K562 (cell line): ENCODE results near the gene COLEC12. TPM values are rescaled to one million over a fixed set of nuclear protein-coding genes. Genes with fewer than 3 reads are reported as not detected.

Source experiments
- ATAC-seq: fragments of 200-7000 bp; cut with Tn5 transposase; 3 replicates; pipeline ENCODE4 v1.9.1; 2020; ENCODE audit warnings: moderate library complexity
- BruUV-seq: library from RNA; stranded (reverse); fragments of 400-500 nt; replicated peaks from 2 replicates; lab custom pipeline; 2021; lab: Mats Ljungman, UMichigan
- CTCF ChIA-PET: fragments of 300-600 bp; formaldehyde crosslinking; extraction: SDS; loops from one replicate; lab custom pipeline; 2021; ENCODE audit warnings: low intra/inter-chr PET ratio; lab: Yijun Ruan, JAX
- POLR2A ChIA-PET: fragments of 300-600, 350-650 bp; sonication (Branson Sonifier 250); formaldehyde crosslinking; extraction: SDS; loops from one replicate; lab custom pipeline; 2021; ENCODE audit warnings: antibody characterized with exemption, inconsistent platforms; lab: Yijun Ruan, JAX
- DNase-seq, 4 experiments: peaks; one replicate each; pipeline versions ENCODE4 v3.0.0 to v3.0.0-alpha.2; 2011 to 2018; ENCODE audit warnings: low spot score in 3 of 4, mixed read lengths in 3 of 4; ENCODE audit errors: extremely low read depth in 1 of 4
- FAIRE-seq: peaks from 2 replicates; lab custom pipeline; 2011; peaks lifted over from hg19 to GRCh38; lab: Jason Lieb, UNC
- H2AFZ ChIP-seq: 2 replicates; pipeline ENCODE4 v1.6.0; 2011; ENCODE audit warnings: low read depth, low read length, control low read depth, inconsistent platforms
- H3K27ac ChIP-seq: fragments of 200-600 bp; 3 replicates; pipeline ENCODE4 v1.8.0; 2011; ENCODE audit warnings: low read depth, mild to moderate bottlenecking, control low read depth, inconsistent platforms, low read length, moderate library complexity, mixed read lengths; ENCODE audit errors: extremely low read depth
- H3K27me3 ChIP-seq, 2 experiments: fragments of 300-600 bp in 1 of 2; 2 replicates in 1 of 2; 3 replicates in 1 of 2; pipeline versions ENCODE4 v1.6.0 to v1.8.0; 2011; ENCODE audit warnings: inconsistent platforms in 2 of 2, low read length in 2 of 2, mild to moderate bottlenecking in 1 of 2, mixed read lengths in 1 of 2, moderate library complexity in 1 of 2; ENCODE audit not compliant: control insufficient read depth in 2 of 2, insufficient read depth in 2 of 2
- H3K36me3 ChIP-seq: fragments of 300-600 bp; 3 replicates; pipeline ENCODE4 v1.8.0; 2011; ENCODE audit warnings: mild to moderate bottlenecking, low read length, inconsistent platforms; ENCODE audit not compliant: control insufficient read depth, insufficient read depth
- H3K4me1 ChIP-seq, 2 experiments: fragments of 200-600 bp in 1 of 2; replicated peaks in 1 of 2; 2 replicates in 1 of 2; 3 replicates in 1 of 2; pipeline versions ENCODE4 v1.5.1 to v1.8.0; 2011; ENCODE audit warnings: inconsistent platforms in 2 of 2, low read length in 2 of 2, mild to moderate bottlenecking in 1 of 2, mixed read lengths in 1 of 2, moderate library complexity in 1 of 2; ENCODE audit not compliant: control insufficient read depth in 2 of 2, insufficient read depth in 2 of 2
- H3K4me2 ChIP-seq: 2 replicates; pipeline ENCODE4 v1.6.1; 2011; ENCODE audit warnings: low read length, control low read depth, inconsistent platforms, mixed read lengths; ENCODE audit not compliant: insufficient read depth
- H3K4me3 ChIP-seq: fragments of 200-600 bp; sonication (generic), shearing (Covaris generic); 2 replicates; pipeline ENCODE4 v1.5.1; 2016; ENCODE audit warnings: control low read depth, inconsistent platforms
- H3K79me2 ChIP-seq: fragments of 200-600 bp; 3 replicates; pipeline ENCODE4 v1.8.0; 2011; ENCODE audit warnings: low read length, inconsistent platforms; ENCODE audit not compliant: control insufficient read depth, insufficient read depth
- H3K9ac ChIP-seq, 2 experiments: 2 replicates each; pipeline versions ENCODE4 v1.6.0 to v1.6.1; 2011; ENCODE audit warnings: low read depth in 2 of 2, low read length in 2 of 2, control low read depth in 1 of 2, inconsistent platforms in 1 of 2, mild to moderate bottlenecking in 1 of 2, mixed read lengths in 1 of 2; ENCODE audit not compliant: insufficient read depth in 1 of 2
- H3K9me1 ChIP-seq: one replicate; pipeline ENCODE4 v1.6.0; 2011; ENCODE audit warnings: inconsistent platforms, mild to moderate bottlenecking, low read length, moderate library complexity; ENCODE audit not compliant: control insufficient read depth, insufficient read depth
- H3K9me3 ChIP-seq: replicated peaks from 2 replicates; pipeline ENCODE4 v1.5.1; 2011; ENCODE audit warnings: low read depth, low read length, inconsistent platforms; ENCODE audit not compliant: control insufficient read depth, insufficient read depth
- H4K20me1 ChIP-seq: replicated peaks from 2 replicates; pipeline ENCODE4 v1.6.1; 2011; ENCODE audit warnings: low read length, inconsistent platforms, mixed read lengths; ENCODE audit not compliant: control insufficient read depth, insufficient read depth
- HNRNPK ChIP-seq: fragments of 200-400 bp; formaldehyde crosslinking; IDR thresholded peaks from one replicate; pipeline ENCODE4 v1.6.1; 2018; ENCODE audit warnings: mild to moderate bottlenecking, low read depth, low read length; ENCODE audit not compliant: poor library complexity, severe bottlenecking
- HOXB6 ChIP-seq: fragments of 250-450 bp; sonication (Bioruptor Pico); IDR thresholded peaks from 2 replicates; pipeline ENCODE4 v1.5.1; 2022; ENCODE audit warnings: mild to moderate bottlenecking, borderline replicate concordance
- ILK ChIP-seq: fragments of 450-650 bp; IDR thresholded peaks from 2 replicates; pipeline ENCODE4 v1.6.1; 2016; ENCODE audit warnings: missing genetic modification characterization, low read depth, mild to moderate bottlenecking, missing compliant biosample characterization, moderate library complexity, borderline replicate concordance
- JUNB ChIP-seq: fragments of 450-650 bp; formaldehyde crosslinking; conservative IDR thresholded peaks from 2 replicates; pipeline ENCODE4 v1.4.0; 2020; ENCODE audit warnings: mild to moderate bottlenecking
- NFRKB ChIP-seq: fragments of 450-650 bp; IDR thresholded peaks from 2 replicates; pipeline ENCODE4 v1.6.1; 2016; ENCODE audit warnings: low read depth
- SMAD2 ChIP-seq: fragments of 150-350 bp; IDR thresholded peaks from 2 replicates; pipeline ENCODE4 v1.6.1; 2014; ENCODE audit warnings: low read depth, mild to moderate bottlenecking, low read length
- ZNF232 ChIP-seq: sonication (generic); formaldehyde crosslinking; IDR thresholded peaks from 2 replicates; pipeline ENCODE4 v1.8.0; 2022; ENCODE audit warnings: mild to moderate bottlenecking, missing genetic modification reagents
- ZNF766 ChIP-seq: fragments of 200-800 bp; sonication (Bioruptor generic); conservative IDR thresholded peaks from 2 replicates; pipeline ENCODE4 v1.6.1; 2016; ENCODE audit warnings: missing genetic modification characterization, missing compliant biosample characterization
- ZNF830 ChIP-seq: fragments of 250-450 bp; sonication (Bioruptor Pico); IDR thresholded peaks from 2 replicates; pipeline ENCODE4 v1.5.0; 2021; ENCODE audit warnings: mild to moderate bottlenecking
- in situ Hi-C: fragments of 300-500 bp; cut with MboI; formaldehyde crosslinking; loops from 4 replicates; pipeline ENCODE4 v1.15.0; 2018; ENCODE audit warnings: inconsistent platforms, mixed read lengths
- intact Hi-C: fragments of 100-400 bp; cut with micrococcal nuclease; formaldehyde crosslinking; loops from 2 replicates; pipeline ENCODE4 v1.14.2; 2022
- polyA plus RNA-seq, 8 experiments: library from polyadenylated mRNA; depleted of rRNA in 4 of 8; stranded (reverse) in 5 of 8; unstranded in 3 of 8; fragments of >200 nt; fragmentation: Nextera tagmentation in 2 of 8; fragmentation: Illumina TruSeq in 1 of 8; extraction: Ambion mirVana in 2 of 8; extraction: Trizol in 1 of 8; gene quantifications; 2 replicates each; pipeline versions ENCODE4 v1.2.1 to v1.2.3, GENCODE V29; 2011 to 2014; ENCODE audit warnings: inconsistent platforms in 1 of 8, missing spikeins in 1 of 8
- total RNA-seq, 7 experiments: library from RNA; depleted of rRNA in 6 of 7; stranded (reverse); fragments of >200 nt in 6 of 7; fragmentation: Illumina TruSeq in 2 of 7; extraction: Trizol in 2 of 7; gene quantifications; 2 replicates each; pipeline versions ENCODE4 v1.2.1 to v1.2.3, GENCODE V29; 2011 to 2021; ENCODE audit warnings: low replicate concordance in 1 of 7
- TF ChIP-seq, protein P1 (sequence below): fragments of 250-450 bp; sonication (Bioruptor Pico); IDR thresholded peaks from 2 replicates; pipeline ENCODE4 v1.8.0; 2022; ENCODE audit warnings: moderate library complexity, mild to moderate bottlenecking, inconsistent platforms
- TF ChIP-seq, protein P2 (sequence below): fragments of 250-450 bp; sonication (Bioruptor Pico); IDR thresholded peaks from 2 replicates; pipeline ENCODE4 v1.4.0; 2020; ENCODE audit warnings: mild to moderate bottlenecking

The COLEC12 gene
- total and polyA plus RNA-seq, 9 of the 15 experiments (the other 6 are each of a cell fraction or from before 2014, with no cell fraction given): 0.04 TPM; not detected in 8

DNA sequence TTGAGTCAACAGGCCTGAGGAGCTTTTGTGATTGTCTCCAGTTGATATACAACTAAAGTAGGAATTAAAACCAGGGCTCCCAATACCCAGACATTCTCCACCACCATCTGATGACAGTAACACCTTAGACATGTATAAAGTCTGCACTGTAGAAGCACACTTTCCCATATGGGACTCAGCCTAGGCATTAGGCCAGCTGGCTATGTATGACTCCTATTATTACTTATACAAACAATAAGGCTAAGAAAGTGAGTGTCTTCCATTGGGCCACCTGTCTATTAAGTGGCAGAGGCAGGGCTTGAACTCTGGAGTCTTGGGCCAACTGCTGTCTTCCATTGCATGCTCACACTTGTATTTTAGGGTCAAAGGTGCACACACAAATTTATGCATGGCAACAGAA, 32.1 kb upstream of the COLEC12 start:
- no peak overlapping the region for H3K27ac ChIP-seq
- TF ChIP-seq ILK (tag): no peak
- TF ChIP-seq HNRNPK: no peak
- no peak for TF ChIP-seq JUNB (CRISPR knock-in tag)
- TF ChIP-seq, protein P1, sequence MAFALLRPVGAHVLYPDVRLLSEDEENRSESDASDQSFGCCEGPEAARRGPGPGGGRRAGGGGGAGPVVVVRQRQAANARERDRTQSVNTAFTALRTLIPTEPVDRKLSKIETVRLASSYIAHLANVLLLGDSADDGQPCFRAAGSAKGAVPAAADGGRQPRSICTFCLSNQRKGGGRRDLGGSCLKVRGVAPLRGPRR (CRISPR knock-in tag): no peak
- no peak for TF ChIP-seq ZNF830 (CRISPR knock-in tag)
- TF ChIP-seq NFRKB: no peak
- no peak for TF ChIP-seq ZNF232 (CRISPR knock-in tag)
- TF ChIP-seq HOXB6 (CRISPR knock-in tag): no peak
- TF ChIP-seq SMAD2: no peak
- TF ChIP-seq, protein P2, sequence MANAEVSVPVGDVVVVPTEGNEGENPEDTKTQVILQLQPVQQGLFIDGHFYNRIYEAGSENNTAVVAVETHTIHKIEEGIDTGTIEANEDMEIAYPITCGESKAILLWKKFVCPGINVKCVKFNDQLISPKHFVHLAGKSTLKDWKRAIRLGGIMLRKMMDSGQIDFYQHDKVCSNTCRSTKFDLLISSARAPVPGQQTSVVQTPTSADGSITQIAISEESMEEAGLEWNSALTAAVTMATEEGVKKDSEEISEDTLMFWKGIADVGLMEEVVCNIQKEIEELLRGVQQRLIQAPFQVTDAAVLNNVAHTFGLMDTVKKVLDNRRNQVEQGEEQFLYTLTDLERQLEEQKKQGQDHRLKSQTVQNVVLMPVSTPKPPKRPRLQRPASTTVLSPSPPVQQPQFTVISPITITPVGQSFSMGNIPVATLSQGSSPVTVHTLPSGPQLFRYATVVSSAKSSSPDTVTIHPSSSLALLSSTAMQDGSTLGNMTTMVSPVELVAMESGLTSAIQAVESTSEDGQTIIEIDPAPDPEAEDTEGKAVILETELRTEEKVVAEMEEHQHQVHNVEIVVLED (CRISPR knock-in tag): no peak
- no peak for TF ChIP-seq ZNF766
- no peaks in the 10 kb centered on the region for H3K9me1 ChIP-seq
- POLR2A ChIA-PET: interaction anchor here (2.0 kb wide), 1 partner anchor 9 kb away, joined by 9 read pairs; no protein-coding TSS in a partner anchor
- no peaks in the 10 kb centered on the region for H3K9me3 ChIP-seq
- ATAC-seq: no peak
- H4K20me1 ChIP-seq: no peaks in the 10 kb centered on the region
- intact Hi-C loops: no loop called here
- no peaks in the 10 kb centered on the region; a peak in 2 of 5 replicates for H3K4me1 ChIP-seq
- peaks cover 5 to 6% of the 10 kb centered on the region in 2 experiments; a peak in 2 of 5 replicates for H3K27me3 ChIP-seq
- no TSS peak for BruUV-seq
- no peaks in the 10 kb centered on the region for H3K79me2 ChIP-seq
- in situ Hi-C loops: no loop called here
- H2AFZ ChIP-seq: no peak overlapping the region
- no peak overlapping the region for H3K4me3 ChIP-seq
- no peak overlapping the region for H3K9ac ChIP-seq
- DNase-seq: no peak
- CTCF ChIA-PET: no interaction called here
- H3K36me3 ChIP-seq: no peaks in the 10 kb centered on the region
- H3K4me2 ChIP-seq: no peak overlapping the region
- no peak for FAIRE-seq
